ENCODE data around the gene L2HGDH.
A peak's percentile ranks its signal among the peaks of the same experiment; 100 is the strongest.

The L2HGDH gene

DNA sequence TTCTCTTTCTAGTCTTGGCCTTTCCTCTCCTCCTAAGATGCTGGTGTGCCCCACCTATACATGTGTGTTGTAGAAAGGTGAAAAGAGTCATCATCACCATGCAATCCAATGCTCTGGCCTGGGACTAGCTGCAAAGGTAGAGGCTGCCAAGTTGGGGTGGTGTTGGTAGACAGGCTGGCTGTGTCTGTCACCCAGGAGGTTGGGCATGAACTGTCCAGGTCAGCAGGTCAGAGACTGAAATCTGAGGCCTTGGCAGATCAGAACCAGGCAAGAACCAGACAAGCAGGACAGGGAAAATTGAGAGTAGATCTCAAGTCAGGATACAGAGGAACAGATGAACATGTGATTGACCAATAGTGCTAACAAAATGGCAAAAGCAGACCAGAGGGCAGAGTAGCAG, 26.2 kb downstream of the L2HGDH start:
- DNase-seq: no peak

DNA sequence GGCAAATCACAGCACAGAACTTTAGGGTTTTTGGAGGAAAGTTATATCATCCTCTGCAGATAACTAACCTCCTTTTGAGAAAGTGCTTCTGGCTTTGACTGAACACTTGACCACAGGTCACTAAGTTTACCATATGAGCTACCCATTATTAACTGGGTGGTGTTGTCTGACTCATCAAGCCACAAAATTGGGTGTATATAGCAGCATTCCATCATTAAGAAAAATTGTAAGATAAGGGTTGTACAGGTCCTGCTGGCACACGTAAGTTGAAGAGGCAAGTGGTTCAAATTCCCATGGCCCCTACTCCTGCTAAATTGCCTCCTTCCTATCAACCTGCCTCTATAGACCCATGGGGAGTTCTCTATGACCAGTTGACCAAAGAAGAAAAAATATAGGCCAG, 39.5 kb downstream of the L2HGDH start:
- DNase-seq: no peak

DNA sequence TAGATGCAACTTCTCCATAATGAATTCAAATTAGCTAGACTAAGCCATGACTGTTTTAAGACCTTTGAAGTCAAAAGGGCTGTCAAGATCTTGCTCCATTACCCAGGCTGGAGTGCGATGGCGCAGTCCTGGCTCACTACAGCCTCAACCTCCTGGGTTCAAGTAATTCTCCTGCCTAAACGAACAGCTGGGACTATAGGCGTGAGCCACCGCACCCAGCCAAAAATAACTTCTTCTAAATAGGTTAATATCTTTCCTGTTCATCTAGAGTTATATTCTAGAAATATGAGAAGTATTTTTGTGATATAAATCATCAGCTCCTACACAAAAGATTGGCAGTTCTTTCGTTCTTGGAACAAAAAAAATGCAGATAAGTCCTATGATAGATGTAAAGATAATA, 41.1 kb downstream of the L2HGDH start:
- no peak for DNase-seq

DNA sequence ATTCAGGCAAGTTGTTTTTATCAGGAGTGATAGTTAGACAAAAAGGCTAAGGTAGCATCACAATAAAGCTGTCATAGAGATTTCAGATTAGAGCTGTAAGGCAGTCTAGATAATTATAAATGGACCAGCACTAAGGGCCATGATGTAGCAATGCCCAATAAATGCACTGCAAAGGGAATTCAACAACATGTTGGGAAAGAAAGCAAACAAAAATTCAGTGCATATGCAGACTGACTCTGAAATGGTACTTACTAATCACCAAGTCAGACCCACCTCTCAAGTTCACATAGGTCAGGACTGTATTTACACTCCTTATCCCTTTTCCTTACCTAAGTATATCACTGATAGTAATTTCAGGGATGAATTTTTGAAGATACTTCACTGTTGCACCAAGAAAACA, 47.0 kb downstream of the L2HGDH start:
- DNase-seq: no peak

DNA sequence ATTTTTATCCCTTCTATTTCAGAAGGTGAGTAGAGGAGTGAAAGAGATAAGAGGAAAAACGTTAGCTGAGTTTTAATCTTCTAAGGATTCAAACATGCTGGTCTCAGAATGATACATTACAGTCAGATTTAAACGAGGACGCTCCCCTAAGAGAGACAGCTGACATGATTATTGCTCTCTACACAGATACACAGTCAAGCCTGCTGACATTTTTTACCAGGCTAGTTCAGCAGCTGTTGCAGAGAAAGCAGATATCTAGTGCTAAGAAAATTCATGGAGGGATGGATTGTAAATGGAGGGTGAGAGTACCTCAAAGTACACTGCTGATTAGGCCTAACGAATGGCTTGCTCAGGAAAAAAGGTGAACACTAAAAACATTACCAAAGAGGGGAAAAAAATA, 48.7 kb downstream of the L2HGDH start:
- DNase-seq: no peak

DNA sequence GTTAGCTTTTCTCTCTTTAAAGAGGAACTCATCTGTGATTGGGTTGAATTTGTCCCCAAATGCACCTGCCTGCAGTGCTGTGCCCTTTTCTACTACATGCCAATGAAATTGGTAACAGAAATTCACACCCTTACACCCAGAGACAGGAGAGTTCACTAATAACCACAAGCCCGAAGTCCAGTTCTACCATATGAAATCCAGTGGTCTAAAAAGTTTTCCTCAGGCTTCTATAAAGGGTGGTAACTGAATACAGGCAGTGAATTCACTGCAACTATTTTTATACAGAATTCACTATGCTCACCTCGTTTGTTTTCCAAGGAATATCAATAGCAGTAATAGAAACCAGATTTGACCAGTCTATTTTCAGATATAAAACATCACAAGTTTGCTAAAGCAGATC, 49.2 kb downstream of the L2HGDH start:
- DNase-seq: no peak

DNA sequence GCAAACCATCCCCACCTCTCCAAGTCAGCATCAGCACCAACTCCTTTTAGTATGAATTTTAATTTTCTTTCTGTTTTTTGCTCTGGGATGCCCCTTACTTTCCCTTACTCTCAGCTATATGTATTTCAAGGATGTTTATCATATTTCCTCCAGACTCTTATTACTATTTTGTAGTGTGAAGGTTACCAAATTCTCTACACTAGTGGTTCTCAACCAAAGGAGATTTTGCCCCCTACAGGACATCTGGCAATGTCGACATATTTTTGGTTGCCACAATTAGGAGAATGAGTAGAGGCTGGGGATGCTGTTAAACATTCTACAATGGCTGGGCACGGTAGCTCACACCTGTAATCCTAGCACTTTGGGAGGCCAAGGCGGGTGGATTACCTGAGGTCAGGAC, 51.5 kb downstream of the L2HGDH start:
- peak; percentile 6 to 17 for DNase-seq

DNA sequence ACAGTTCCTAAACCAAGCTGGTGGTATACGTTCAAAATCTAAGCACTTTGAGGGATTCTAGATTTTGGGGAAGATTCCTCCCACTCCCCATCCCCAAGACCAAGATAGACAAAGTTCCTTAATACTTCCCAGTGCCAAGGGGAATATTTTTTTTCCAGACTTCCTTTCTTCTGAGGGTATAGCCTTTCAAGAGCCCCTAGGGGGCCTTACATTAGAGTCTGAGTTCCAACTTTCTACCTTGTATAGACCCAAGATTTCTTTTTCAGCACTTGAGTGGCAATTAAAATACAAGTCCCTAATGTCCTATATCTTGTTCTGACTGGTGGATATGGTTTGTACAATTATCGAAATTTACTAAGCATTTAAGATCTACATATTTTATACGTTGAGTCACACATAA, 52.0 kb downstream of the L2HGDH start:
- DNase-seq: no peak

DNA sequence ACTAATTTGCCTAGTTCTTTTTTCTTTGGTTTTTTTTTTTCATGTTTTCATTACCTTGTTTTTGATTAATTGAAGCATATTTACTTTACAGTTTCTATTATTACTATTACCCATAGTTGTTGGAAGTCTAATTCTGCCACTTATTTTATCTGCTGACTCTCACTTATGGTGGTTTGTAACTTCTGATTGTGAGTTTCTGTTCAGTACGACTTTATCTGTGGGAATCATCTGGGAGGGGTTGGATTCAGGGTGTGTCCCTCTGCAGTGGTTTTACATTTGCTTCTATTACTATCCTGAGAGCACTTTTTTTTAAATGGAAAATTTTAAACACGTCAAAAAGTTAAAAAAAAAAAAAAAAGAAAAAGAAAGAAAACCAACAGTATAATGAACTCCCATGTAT, 54.3 kb downstream of the L2HGDH start:
- no peak for DNase-seq

DNA sequence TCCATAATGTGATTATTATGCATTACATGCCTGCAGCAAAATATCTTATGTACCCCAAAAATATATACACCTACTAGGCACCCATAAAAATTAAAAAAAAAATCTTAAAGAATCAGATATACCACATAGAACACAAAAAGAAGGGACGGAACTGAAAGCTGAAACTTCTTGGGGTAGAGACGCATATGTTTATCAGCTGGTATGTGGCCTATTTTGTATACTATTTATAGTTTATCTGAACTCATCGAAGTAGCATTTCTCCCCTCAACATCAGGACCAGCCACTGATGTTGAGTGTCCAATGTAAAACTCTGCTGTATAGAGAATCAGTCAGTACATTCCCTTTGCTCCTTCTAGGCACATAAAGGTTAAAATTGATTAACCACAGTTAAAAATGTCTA, 57.8 kb downstream of the L2HGDH start:
- no peak for DNase-seq

DNA sequence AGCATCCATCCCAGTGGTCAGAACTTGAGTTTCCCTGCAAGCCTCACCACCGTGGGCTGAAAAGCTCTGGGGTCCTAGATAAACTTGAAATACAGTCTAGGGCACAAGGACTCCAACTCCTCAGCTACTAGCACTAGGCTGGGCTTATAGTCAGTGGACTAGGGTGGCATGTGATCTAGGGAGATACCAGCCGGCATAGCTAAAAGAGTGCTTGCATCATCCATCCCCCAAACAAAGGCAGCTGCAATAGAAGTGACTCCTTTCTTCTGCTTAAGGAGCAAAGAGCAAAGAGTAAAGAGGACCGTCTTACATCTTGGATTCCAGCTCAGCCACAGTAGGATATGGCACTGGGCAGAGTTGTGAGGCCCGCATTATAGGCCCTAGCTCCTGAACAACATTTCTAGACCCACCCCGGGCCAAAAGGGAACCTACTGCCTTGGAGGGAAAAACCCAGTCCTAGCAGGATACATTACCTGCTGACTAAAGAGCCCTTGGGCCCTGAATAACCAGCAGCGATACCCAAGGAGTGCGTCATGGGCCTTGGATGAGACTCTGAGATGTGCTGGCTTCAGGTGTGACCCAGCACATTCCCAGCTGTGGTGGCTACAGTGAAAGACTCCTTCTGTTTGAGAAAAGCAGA, 62.8 kb downstream of the L2HGDH start:
- no peak for DNase-seq

DNA sequence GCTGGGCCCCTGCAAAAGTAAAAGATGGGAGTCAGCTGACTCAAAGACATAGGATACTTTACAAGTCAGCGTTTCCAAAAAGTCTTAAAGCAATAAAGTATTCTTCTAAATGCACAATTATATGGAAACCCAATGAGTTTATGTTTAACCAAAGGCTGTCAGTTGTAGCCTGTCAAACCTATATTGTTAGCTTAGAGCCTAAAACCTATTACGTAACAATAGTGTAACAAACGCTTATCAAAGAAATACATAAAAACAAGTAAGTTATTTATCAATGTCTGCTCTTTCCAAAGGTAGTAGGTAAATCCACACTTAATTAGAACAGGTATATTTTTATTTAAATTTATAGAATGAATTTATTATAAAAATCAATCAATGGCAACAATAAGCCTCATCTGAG, 64.8 kb downstream of the L2HGDH start:
- DNase-seq: no peak

DNA sequence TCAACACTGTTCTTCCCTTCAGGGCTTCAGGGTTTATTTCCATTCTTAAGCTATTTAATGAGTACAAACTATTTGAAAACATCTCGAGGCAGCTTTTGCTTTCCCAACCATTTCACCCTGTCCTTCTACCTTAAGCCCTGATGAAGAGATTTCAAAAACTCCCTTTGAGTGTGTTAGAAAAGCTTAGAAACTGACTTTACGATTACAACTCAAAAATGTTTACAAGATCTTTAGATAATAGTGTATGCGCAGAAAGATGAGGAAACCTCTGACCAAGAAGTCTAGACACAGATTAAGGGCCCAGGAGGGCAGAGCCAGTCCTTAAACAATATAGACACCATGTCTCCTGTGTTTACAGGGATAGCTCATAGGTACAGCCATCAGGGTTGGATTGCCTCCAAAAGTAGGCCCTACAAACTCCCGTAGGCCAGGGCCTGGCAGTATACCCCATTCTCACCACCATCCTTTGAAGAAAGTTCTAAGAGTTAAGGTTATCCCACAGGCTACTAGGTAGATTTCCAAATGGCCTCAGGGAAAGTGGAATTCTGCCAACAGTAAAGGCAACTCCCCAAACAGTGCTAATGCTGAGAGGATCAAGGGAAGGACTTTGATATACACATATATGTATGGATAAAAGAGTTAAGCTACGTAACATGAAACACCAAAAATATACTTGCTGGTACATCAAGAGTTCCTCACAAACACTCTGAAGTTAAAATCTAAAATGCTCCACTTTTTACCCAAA, 69.3 kb downstream of the L2HGDH start:
- no peak for DNase-seq

DNA sequence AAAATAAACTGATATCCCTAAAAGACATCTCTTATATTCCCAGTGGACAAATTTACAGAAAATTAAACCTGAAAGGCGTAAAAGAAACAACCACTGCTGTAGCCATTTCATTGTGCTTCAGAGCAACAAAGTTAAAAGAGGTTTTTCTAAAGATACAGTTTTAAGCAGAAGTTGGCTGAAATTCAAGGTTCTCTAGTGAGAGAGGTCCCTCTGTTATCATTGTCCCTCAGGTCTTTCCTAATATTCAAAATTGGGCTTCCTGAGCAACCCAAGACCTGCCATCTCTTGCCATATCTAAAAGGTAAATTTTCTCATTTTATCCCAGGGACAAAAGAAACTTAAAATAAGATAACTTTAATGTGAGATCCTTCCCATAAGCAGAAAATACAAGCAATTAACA, 69.9 kb downstream of the L2HGDH start:
- no peak for DNase-seq

DNA sequence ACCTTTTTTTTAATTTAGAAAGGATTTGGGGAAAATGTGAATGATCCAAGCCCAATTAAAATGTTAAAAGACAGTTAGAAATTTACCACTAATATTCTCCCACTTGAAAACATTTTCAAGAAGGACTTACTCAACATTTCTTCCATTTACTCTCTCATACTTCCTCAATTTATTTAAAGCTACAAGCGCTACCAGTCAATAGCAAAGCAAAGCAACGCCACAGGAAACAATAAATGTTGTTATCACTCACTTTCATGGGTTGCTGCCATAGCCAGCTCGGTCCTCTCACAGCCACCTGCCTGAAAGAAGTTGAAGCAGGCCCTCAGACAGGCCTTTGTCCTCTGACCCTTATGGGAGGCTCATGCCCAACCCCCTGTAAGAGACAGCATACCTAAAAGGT, 74.6 kb downstream of the L2HGDH start:
- DNase-seq: no peak

DNA sequence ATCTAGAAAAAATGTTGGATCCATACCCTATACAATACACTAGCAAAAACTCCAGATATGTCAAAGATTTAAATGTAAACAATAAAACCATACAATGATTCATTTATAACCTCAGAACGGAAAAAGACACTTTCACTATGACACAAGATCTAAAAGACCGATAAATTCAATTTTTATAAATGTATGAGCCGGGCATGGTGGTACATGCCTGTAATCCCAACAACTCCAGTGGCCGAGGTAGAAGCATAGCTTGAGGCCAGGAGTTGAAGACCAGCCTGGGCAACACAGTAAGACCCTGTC, 78.1 kb downstream of the L2HGDH start:
- DNase-seq: no peak

DNA sequence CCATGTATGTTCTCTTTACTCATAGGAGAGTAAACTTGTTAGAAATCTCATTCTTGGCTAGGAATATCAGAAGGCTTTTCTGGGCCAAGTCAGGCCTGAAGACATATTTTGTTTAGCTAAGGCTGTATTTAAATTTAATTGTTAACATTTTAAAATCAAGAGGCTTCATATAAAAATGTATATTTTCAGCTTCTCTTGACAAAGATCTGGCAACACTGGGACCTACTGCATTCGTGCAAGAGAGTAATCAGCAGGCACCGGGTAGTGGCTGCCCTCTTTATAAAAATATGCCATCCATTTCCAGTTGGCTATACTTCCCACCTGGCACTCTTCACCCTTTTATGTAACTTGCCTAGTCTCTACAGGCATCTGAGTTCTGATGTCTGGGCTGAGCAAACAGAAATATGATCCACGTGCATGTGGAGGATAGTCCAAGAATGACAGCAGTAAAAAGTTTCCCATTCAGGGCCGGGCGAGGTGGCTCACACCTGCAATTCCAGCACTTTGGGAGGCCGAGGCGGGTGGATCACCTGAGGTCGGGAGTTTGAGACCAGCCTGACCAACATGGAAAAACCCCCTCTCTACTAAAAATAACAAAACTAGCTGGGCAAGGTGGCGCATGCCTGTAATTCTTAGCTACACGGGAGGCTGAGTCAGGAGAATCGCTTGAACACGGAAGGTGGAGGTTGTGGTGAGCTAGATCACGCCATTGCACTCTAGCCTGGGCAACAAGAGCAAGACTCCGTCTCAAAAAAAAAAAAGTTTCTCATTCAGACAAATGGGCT, 78.7 kb downstream of the L2HGDH start:
- DNase-seq: peak; percentile 18 to 44

DNA sequence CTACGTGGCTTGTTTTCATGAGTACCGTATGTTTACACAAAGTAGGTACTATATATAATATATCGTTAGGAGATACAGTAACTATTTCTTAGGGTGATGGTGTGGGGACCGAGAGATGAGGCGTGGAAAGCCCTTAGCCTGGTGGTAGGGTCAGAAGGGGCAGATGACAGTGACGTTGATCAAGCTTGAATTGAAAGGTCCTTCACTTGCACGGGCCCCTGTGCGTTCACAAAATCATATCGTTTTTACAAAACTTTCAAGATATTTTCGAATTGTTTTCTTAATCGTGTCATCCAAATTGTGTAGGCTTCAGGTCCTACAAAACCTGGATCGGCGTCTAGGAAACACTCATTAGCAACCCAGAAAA, 79.8 kb downstream of the L2HGDH start:
- DNase-seq: peak in 1 of 2 experiments; percentile 38

DNA sequence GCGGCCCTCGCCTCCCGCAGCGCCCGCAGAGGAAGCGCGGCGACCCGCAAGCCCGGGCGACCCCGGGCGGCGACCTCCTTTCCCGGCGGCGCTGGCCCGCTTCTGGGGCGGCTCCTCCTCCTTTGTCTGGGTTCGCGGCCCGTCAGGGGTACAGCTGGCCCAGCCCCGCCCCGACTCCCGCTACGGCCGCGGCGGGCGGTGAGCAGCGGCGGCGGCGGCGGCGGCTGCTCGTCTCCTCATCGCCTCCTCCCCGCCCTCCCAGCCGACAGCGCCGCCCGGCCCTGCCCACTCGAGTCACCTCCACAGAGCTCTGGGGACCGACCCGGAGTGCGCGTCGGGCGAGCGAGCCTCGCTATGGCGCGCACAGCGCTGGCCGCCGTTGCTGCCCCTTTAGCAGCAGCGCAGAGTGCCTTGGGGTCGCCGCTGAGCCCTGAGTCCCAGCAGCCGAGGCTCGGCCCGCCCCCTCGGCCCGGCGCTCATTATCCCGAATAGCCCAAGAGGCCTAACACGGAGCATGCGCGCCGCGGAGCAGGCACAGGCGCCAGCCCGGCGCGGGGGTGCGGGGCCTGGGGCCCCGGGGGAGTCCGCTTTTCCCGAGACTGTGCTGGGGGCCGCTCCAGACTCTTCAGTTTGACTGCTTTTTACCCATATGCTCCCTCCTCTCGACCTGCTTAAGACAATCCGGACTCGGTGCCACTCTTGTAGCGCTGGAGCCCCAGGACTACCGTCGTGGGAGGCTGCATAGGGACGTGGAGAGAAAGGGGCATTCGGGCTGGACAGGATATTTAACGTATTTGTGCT, 80.4 kb downstream of the L2HGDH start, which contains the start of gene SOS2:
TSS of gene SOS2 (minus strand) at position 104 of the 801 bp plus-strand sequence. CDS start 295 bp downstream, outside the sequence.
- DNase-seq: peak; percentile 74 to 95

DNA sequence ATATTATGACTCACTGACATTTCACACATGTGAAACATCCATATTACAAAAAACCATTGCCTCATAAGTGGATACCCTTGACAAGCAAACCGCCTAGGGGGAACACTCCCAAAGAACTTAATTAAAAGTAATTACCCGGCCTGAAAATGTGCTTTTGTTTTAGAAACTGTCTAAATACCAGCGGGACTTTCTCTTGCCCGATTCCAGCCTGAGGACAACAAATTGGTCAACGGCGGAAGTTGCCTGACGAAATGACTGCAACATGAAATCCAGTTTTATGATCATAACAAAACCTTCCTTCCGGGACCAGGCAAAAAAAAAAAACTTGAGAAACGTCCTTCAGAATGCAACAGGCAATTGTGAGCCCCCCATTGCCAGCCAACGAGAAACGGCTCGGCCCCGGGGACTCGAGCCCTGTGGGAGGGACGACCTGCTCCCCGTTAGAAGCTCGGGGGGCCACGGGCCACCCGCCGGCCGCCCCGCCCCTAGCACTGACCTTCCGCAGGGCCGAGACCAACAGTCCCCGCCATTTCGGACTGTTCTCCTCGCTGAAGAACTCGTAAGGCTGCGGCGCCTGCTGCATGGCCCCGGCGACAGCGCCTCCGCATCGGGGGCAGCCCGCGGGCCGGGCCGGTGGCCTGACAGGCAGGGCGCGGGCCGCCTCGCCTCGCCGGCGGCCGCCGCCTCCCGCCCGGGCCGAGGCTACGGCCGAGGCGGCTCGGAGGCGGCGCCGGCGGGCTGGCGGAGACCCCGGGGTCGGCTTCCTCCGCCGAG, 81.1 kb downstream of the L2HGDH start:
- peak; percentile 10 to 74 for DNase-seq

DNA sequence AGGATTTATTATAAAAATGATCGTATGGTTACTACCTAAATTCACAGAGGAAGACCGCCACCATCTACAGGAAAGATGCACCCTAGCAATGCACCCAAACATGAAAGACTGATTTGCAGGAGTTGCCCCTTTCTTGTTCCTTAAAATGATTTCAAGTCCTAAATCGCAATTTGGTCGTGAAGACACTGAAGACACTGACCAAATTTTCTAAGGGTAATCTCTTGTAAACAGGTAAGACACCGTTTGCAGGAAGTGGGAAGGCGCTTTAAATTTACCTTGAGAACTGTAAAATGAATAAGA, 81.7 kb downstream of the L2HGDH start:
- no peak for DNase-seq

DNA sequence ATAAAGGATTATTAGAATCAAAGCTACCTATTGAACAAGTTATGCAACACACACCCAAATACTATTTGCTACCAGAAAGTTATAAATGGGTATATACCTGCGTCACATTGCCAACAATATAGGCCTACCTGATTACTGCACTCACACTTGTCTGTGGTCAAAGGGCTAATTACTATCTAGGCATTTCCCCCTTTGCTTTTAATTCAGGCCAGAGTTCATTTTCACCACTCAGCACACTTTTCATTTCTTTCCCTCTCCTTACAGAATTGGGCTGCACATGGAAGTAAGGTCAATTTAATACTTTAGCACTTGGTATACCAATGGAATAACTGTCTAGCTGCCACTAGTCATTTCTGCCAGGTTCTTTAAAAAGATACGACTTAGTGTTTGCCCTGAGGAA, 82.3 kb downstream of the L2HGDH start:
- no peak for DNase-seq

DNA sequence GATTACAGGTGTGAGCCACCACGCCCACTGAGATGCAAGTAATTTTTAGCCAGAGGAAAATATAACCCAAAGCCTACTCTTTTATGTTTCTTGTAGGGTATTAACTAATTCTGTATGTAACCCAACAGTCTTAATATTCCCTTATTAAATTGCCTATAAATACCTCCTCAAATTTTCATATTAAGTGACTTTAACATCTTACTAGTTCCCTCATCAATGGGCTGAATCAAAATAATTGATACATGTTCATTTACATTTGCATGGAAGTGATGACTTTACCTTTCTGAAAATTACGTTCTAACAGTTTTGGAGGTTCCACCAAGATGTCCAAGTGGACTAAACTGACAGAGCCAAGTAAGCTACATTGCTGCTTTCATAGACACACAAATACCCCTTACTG, 83.7 kb downstream of the L2HGDH start:
- DNase-seq: no peak

Data from NCI-H526 (cell line).